ENCODE measurements around the gene C2CD2. TPM values are rescaled to one million over a fixed set of nuclear protein-coding genes. Genes with fewer than 3 reads are reported as not detected.

Gene C2CD2
- total RNA-seq, 1 donor from 2014 or later: 34.3 TPM

DNA sequence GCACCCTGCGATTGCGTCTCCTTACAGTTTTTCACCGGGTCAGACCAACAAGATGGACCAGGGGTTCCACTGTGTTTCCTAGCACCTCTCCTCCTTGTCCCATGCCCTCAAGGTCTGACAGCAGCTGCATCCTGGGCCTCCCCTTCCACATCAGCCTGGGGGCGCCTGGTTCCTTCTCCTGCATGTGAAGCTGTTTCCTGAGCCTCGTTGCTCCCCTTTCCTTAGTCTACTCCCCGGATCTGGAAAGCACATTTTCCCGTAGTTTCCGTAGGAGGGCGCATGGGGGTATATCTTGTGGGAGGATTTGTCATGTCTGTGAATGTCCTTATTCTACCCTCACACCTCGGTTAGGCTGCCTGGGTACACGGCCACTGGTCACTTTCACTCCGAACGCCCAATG lies 80.8 kb downstream of the C2CD2 start:
- H3K27ac Mint-ChIP-seq (ENCODE audit: unreplicated experiment): no peak overlapping the region
- no peaks in the 10 kb centered on the region for H3K4me1 Mint-ChIP-seq (ENCODE audit: unreplicated experiment)
- DNase-seq (ENCODE audit: low spot score): no peak
- peaks cover 6% of the 10 kb centered on the region for H3K27me3 Mint-ChIP-seq (ENCODE audit: unreplicated experiment)
- H3K36me3 Mint-ChIP-seq (ENCODE audit: low read depth, unreplicated experiment): peaks cover 9% of the 10 kb centered on the region
- no peaks in the 10 kb centered on the region for H3K9me3 Mint-ChIP-seq (ENCODE audit: unreplicated experiment)
- no peak overlapping the region for H3K4me3 Mint-ChIP-seq (ENCODE audit: unreplicated experiment)
- TF ChIP-seq, protein P1, sequence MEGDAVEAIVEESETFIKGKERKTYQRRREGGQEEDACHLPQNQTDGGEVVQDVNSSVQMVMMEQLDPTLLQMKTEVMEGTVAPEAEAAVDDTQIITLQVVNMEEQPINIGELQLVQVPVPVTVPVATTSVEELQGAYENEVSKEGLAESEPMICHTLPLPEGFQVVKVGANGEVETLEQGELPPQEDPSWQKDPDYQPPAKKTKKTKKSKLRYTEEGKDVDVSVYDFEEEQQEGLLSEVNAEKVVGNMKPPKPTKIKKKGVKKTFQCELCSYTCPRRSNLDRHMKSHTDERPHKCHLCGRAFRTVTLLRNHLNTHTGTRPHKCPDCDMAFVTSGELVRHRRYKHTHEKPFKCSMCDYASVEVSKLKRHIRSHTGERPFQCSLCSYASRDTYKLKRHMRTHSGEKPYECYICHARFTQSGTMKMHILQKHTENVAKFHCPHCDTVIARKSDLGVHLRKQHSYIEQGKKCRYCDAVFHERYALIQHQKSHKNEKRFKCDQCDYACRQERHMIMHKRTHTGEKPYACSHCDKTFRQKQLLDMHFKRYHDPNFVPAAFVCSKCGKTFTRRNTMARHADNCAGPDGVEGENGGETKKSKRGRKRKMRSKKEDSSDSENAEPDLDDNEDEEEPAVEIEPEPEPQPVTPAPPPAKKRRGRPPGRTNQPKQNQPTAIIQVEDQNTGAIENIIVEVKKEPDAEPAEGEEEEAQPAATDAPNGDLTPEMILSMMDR (IDR thresholded peaks at IDR 0.05; ENCODE audit: unreplicated experiment): no peak

DNA sequence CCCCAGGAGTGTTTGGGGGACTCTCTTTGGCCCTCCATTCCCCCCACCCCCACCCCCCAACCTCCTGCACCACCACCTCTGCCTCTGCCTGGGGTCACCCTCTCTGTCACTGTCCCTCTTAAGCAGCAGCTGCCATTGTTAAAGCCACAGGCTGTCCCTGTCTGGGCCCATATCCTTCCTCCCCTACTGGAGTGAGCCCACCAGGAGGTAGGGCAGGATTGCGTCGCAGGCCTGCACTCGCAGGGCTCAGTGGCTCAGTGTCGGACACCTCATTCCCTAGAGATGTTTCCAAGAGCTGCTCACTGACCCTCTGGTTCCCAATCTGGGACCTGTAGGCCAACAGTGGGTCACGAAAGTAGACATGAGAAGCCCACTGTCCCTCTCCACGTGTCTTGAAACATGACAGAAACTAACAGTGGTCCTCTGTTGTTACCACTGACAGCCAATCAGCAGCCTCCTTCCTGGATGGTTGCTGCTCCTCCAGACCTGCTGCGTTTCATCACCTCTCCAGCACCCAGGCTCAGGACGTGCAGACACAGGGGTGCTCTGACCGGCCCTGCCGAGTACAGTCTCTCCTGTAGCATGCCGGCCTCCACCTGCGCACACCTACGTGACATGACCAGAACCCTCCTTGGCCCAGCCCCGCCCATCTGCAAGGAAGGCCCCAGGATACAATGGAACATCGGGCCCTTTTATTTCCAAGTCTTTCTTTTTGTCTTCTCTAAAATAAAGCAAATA lies 82.4 kb downstream of the C2CD2 start:
- peaks cover 4% of the 10 kb centered on the region for H3K36me3 Mint-ChIP-seq (ENCODE audit: low read depth, unreplicated experiment)
- no peaks in the 10 kb centered on the region for H3K27me3 Mint-ChIP-seq (ENCODE audit: unreplicated experiment)
- H3K4me1 Mint-ChIP-seq (ENCODE audit: unreplicated experiment): no peaks in the 10 kb centered on the region
- no peak overlapping the region for H3K27ac Mint-ChIP-seq (ENCODE audit: unreplicated experiment)
- H3K9me3 Mint-ChIP-seq (ENCODE audit: unreplicated experiment): no peaks in the 10 kb centered on the region
- H3K4me3 Mint-ChIP-seq (ENCODE audit: unreplicated experiment): no peak overlapping the region
- TF ChIP-seq, protein P1 (IDR thresholded peaks at IDR 0.05; ENCODE audit: unreplicated experiment): no peak
- no peak for DNase-seq (ENCODE audit: low spot score)

DNA sequence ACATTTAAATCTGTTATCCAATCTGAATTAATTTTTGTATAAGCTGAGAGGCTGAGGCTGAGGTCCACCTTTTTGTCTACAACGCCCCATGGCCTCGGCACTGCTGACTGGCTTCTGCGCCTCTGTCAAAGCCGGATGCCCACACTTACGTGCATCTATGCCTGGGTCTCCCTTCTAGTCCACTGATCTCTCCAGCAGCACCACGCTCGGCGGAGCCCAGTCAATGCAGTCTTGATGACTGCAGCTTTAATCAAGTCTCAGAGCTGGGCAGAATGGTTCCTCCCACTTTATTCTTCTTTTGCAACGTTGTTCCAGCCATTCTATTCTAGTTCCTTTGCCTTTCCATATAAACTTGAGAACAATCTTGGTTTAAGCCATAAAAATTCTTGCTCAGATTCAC lies 84.0 kb downstream of the C2CD2 start:
- H3K4me1 Mint-ChIP-seq (ENCODE audit: unreplicated experiment): no peaks in the 10 kb centered on the region
- no peak overlapping the region for H3K27ac Mint-ChIP-seq (ENCODE audit: unreplicated experiment)
- H3K4me3 Mint-ChIP-seq (ENCODE audit: unreplicated experiment): no peak overlapping the region
- H3K27me3 Mint-ChIP-seq (ENCODE audit: unreplicated experiment): peaks cover 2% of the 10 kb centered on the region
- TF ChIP-seq, protein P1 (IDR thresholded peaks at IDR 0.05; ENCODE audit: unreplicated experiment): no peak
- no peaks in the 10 kb centered on the region for H3K9me3 Mint-ChIP-seq (ENCODE audit: unreplicated experiment)
- H3K36me3 Mint-ChIP-seq (ENCODE audit: low read depth, unreplicated experiment): peaks cover 4% of the 10 kb centered on the region
- no peak for DNase-seq (ENCODE audit: low spot score)

DNA sequence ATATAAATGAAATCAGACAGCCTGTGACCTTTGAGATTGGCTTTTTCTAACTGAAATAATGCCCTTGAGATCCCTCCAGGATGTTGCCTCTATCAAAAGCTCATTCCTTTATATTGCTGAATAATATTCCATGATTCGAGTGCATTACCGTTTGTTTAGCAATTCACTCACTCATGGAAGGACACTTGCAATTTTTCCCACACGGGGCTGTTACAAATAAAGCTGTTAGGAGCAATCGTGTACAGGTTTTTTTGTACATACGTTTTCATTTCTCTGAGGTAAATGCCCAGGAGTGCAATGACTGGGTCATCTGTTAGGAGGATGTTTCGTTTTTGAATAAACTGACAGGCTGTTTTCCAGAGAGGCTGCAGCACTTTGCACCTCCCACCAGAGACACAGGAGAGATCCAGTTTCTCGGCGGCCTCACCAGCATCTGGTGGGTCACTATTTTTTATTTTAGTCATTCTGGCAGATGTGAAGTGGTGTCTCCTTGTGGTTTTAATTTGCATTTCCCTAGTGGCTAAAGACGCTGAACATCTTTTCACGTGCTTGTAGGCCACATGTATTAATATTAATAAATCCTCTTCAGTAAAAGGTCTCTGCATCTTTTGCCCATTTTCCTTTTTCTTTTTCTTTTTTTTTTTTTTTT lies 85.6 kb downstream of the C2CD2 start:
- Mint-ChIP-seq H3K4me1 (ENCODE audit: unreplicated experiment) (peaks cover 4% of the 10 kb centered on the region), H3K27ac (ENCODE audit: unreplicated experiment) (no peak overlapping the region), H3K36me3 (ENCODE audit: low read depth, unreplicated experiment) (no peaks in the 10 kb centered on the region), H3K9me3 (ENCODE audit: unreplicated experiment) (no peaks in the 10 kb centered on the region), H3K27me3 (ENCODE audit: unreplicated experiment) (peaks cover 4% of the 10 kb centered on the region), H3K4me3 (ENCODE audit: unreplicated experiment) (no peak overlapping the region)
- TF ChIP-seq, protein P1 (IDR thresholded peaks at IDR 0.05; ENCODE audit: unreplicated experiment): no peak
- DNase-seq (ENCODE audit: low spot score): no peak

DNA sequence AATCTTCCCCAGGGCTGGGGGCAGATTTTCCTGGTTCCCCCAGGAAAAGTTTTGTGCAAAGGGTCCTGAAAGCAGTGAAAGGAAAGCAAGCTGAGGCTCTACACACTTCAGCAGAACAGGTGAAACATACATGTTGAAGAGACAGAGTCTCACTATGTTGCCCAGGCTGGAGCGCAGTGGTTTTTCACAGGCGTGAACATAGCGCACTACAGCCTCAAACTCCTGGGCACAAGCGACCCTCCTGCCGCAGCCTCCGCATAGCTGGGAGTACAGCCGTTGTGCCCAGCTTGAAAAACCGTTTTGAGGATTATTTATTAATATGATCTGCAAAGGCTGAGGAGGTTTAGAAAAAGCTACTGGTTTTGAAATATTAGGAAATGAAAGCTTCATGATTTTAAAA lies 86.5 kb downstream of the C2CD2 start:
- Mint-ChIP-seq H3K4me3 (ENCODE audit: unreplicated experiment) (no peak overlapping the region), H3K9me3 (ENCODE audit: unreplicated experiment) (no peaks in the 10 kb centered on the region), H3K4me1 (ENCODE audit: unreplicated experiment) (peaks cover 8% of the 10 kb centered on the region), H3K36me3 (ENCODE audit: low read depth, unreplicated experiment) (no peaks in the 10 kb centered on the region), H3K27ac (ENCODE audit: unreplicated experiment) (no peak overlapping the region), H3K27me3 (ENCODE audit: unreplicated experiment) (peaks cover 4% of the 10 kb centered on the region)
- TF ChIP-seq, protein P1 (IDR thresholded peaks at IDR 0.05; ENCODE audit: unreplicated experiment): no peak
- DNase-seq (ENCODE audit: low spot score): no peak

Measured in endothelial cell (in vitro differentiated cells).